ENCODE results near the gene AIFM3.
A peak's percentile ranks its signal among the peaks of the same experiment; 100 is the strongest.

The AIFM3 gene

DNA sequence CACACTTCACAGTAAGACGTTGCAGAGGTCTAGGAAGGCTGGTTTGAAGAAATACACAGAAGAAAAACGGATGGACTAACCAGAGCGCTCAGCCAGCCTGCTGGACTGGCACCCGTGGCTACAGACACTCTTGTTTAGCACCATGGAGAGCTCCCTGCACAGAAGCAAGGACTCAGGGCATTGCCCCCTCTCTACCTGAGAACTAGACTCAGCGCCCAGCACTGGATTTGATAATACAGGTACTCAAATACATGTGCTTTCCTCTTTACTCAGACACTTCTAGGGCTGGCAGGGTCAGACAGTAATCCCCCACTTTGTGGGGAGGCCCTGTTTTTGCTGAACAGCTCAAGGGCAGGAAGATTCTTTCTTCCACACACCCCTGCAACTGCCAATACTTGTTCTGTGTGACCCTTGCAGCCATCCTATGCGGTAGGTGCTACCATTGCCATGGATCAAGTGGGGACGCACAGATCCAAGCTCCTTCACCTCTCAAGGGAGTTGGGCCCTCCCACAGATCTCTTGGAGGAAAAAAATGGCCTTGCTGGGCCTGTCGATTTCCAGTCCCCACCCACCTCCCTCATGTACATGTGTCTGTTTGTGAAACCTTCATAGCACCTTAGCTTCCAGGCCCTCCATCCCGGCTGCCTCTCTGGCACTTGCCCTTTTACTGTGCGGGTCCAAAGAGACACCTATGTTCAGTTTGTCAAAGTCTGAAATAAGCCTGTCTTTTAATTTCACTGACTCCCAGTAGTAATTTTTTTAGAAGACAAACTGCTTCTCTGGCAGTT lies 42.8 kb downstream of the AIFM3 start:
- DNase-seq, result no peak

DNA sequence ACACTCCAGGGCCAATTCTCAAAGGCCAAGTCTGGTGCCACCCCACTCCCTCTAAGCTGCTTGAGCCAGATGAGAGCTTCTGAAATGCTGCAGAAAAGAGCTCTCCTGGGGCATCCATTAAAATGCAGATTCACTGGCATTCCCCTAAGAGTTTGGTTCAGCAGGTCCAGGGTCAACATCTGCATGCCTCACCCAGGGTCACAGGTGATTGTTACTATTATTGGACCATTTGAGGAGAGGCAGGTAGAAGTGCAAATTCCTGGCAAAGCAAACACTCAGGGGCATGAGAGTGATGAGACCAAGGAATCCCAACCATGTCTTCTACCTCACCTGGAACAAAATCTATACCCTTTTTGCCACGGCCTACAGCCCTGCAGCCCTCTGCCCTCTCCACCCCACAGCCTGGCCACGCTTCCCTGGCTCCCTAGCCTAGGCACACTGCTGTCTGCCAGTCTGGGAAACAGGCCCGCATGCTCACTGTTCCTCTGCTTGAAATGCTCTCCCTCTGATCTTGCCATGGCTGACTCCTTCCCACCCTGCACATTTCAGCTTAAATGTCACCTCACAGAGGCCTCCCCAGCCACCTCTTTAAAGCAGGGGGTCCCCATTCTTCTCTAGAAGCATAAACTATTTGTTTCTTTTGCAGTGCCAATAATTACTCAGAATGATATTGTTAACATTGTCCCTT lies 43.5 kb downstream of the AIFM3 start:
- no peak for DNase-seq

DNA sequence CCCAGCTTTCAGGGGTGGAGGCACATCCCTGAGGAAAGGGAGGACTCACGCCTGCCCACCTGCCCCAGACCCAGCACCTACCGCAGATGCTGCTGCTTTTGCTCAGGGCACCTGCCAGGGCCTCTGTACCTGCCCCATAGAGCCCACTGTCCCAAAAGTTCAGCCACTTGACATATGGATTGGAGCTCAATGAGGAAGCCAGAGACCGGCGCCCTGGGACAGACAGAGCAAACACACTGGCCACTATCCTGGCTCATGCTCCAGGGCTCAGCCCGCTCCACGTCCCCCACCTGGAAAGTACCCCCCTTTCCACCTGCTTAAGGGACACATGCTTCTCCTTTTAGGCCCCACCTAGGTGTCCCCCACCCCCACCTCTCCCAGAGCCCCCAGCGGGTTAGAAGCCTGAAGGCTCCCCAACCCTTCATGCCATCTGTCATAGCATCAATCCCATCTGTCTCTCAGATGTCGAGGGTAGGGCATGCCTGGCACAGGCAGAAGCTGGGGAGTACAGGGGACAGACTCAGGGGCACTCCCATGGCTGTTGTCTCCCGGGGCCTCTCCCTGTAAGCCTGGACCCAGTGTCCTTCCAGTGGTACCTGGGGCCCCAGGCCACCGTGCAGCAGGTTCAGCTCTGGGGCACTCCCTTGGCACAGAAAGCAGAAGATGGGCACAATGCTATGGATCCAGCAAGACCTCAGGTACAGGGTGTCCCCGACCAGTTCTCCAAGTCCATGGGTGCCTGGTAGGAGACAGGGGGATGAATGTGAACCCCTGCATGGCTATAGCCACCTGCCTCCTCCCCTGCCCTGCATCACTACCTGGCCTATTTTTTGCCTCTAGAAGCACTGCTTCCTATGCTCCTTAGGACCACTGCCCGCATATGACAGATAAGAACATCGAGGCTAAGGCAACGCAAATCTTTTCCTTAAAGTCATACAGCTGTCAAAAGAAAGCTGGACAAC lies 45.7 kb downstream of the AIFM3 start:
- DNase-seq, result no peak

DNA sequence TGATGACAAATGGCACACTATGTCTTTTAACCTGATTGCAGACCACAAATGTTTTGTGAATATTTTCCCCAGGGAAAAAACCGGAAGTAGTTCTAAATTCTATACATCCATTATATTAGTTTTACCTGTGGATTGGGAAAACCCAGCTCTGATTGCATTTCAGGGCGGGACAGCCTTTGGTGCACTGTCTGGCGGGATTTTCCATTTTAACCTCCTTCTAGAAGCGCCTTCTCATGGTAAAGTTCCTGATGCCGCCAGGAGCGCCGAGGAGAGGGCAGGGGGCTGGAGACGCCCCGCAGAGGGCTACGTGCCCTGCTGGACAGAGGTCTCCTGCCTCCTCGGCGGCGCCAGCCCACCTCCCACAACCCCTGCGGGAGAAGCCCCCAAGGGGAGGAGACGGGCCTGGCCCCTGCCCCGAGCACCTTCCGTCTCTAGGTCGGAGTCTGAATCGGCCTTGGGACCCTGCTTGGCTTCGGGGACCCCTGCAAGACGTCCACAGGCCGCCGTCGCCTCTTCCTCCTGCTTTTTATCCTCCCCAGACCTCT lies 46.7 kb downstream of the AIFM3 start:
- DNase-seq, result no peak

DNA sequence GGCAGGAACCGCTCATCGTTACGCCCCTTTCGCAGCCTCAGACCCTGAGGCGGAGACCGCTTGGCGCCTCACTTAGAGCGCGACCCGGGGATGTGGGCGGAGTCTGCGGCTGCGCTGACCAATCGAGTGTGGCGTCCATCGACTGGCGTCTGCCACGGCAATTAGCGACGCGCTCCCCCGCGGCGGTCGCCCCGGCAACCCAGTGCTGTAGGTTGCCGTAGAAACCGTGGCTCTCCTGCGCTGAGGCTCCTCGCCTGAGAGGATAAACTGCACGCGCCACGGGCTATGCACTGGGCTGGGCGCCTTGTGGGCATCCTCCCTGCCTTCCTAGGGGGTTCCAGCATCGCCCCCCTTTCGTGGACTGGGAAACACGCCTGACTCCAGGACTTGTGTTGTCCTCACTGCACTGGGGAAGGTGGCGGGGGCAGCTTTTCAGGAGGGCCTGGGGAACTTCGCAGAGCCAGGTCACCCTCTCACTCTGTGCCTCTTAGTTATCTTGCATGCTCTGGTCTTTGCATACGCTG lies 47.2 kb downstream of the AIFM3 start:
- DNase-seq, result peak; percentile 78

DNA sequence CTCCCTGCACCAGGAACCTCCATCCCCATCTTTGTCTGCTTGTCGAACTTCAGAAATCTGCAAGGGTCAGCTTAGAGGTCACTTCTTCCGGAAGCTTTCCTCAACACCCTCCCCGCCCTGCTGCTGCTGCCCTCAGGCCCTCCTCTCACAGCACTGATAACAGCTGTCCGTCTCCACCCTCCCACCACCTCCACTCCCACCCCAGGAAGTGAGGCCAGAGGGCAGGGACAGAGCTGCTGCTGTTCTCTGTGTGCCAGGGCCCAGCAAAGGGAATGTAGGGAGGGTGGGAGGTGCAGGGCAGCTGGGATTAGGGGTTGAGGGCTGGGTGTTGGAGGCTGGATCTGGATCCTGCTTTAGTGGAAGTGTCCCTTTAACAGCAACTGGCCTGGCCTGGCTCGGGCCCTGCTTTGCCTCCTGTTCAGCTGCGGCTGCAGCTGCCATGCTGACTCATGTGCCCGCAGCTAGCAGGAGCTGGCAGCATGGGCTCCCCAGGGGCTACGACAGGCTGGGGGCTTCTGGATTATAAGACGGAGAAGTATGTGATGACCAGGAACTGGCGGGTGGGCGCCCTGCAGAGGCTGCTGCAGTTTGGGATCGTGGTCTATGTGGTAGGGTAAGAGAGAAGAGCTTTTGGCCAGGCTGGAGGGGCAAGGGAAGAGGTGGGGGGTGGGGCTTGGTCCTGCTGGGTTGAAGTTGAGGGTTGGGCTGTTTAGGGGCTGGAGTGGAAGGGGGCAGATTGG lies 47.8 kb downstream of the AIFM3 start, which contains the start of gene P2RX6:
P2RX6 (plus strand) TSS at position 440 of the 740 bp plus-strand sequence; CDS start at position 450, 10 bp downstream.
- no peak for DNase-seq

DNA sequence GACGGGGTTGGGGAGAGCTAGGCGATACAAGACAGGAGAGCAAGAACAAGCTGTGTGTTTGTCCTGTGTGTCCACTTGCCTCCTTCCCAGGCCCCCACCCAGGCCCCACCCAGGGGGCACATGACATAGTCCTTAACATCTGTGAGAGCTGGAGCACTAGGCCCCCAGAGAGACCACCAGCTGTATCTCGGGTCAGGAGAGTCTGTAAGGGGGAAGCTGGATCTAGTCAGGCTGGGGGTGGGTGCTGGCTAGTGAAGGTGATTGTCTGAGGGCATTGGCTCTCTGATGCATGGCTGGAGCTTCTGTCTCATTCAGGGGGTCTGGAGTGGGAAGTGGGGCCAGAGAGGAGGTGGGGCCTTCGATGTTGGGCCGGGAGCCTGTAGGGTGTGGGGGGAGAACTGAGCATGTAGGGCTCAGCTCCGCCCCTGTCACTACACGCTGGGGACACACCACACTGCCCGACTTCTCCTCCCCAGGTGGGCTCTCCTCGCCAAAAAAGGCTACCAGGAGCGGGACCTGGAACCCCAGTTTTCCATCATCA lies 48.5 kb downstream of the AIFM3 start:
- no peak for DNase-seq

DNA sequence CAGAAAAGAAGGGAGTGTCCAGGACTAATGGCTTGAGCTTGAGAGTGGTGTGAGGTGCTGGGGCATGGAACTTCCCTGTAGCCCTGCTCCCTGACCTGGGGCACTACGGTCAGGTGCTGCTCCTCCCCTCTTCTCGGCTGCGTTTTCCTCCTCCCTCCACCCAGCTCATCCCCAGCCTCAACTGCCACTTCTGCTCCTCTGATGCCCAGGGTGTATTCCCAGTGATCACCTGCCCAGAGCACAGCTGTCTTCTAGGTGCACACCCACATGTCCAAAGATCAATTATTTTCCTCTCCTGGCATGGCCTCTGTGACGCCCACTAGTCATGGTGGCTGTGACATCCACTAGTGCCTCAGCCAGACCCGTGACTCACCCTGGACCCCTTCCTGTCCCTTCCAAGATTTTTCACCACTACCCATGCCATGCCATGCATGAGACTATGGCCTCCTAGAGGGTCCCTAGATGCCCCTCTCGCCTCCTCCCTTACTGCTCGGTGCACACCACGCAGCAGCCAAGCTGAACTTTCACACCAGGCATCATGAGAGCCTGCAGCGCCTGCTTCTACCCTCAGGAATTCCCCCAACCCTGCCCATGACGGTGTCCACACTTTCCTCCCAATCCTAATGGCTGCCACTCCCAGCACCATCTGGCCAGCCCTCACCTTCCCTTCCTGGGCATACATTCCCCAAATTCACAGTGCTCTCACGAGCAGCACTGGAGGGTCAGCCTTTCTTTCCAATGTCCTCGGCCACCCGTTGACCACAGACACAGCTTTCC lies 49.8 kb downstream of the AIFM3 start:
- DNase-seq, result no peak

DNA sequence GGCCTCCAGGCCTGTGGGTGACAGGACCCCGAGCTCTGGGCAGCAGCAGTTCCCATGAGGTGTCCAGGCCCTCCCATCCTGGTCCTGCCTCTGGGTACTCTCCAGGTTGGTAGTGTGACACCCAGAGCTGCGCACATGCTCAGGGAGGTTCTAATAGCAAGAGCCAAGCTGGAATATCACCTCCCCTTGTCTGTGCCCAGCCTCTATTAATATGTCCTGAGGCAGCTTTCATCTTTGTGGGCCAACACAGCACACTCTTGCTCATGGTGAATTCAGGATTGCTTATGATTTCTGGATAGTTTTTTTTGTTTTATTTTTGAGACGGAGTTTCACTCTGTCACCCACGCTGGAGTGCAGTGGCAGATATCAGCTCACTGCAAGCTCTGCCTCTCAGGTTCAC lies 51.3 kb downstream of the AIFM3 start:
- DNase-seq, result no peak

DNA sequence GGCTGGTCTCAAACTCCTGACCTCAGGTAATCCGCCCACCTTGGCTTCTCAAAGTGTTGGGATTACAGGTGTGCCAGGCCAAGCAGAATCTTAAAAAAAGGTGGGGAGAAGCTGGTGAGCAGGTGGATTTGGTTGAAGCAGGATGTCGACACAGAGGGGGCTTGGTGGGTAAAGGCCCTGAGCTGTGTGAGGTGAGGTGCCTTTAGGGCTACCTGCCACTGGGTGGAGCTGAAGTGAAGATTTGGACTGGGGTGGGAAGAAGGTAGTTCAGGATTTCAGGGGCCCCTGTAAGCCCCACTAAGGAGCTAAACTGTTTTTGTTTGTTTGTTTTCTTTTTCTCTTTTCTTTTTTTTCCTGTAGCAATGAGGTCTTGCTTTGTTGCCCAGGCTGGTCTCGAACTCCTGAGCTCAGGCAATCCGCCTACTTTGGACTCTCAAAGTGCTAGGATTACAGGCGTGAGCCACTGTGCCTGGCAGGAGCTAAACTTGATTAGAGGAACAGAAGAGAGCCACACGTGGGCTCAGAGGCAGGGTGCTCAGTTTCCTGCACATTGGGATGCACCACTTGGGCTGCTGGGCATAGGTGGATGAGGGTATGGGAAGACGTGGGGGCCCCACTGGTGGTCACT lies 53.9 kb downstream of the AIFM3 start:
- peak; percentile 2 for DNase-seq

DNA sequence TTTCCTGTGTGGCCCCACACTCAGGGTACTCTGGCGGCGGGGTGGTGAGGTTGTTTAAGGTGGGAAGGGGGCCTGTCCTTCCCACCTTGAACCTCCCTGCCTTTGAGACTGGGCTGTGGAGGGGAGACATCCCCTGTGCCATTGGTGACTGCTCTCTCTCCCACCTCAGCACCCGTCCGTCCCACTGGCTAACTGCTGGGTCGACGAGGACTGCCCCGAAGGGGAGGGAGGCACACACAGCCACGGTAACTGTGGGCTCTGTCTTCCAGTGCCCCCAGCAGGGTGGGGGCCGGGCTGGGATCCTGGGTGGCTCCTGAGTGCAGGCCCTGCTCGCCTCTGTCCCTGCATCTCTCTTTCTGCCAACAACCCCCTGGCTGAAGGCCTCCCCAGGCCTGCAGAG lies 55.5 kb downstream of the AIFM3 start:
- DNase-seq, result no peak

DNA sequence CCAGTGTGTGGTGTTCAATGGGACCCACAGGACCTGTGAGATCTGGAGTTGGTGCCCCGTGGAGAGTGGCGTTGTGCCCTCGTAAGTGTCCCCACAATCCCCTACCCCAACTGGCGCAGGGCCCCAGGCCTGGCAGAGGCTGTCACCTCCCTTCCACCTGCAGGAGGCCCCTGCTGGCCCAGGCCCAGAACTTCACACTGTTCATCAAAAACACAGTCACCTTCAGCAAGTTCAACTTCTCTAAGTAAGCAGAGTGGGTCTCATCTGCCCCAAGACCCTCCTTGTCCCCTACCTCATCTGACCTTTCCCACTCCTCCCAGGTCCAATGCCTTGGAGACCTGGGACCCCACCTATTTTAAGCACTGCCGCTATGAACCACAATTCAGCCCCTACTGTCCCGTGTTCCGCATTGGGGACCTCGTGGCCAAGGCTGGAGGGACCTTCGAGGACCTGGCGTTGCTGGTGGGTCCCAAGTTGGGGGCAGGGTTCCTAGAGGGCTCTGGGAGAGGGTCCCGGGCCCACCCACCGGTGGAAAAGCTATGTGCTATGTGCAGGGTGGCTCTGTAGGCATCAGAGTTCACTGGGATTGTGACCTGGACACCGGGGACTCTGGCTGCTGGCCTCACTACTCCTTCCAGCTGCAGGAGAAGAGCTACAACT lies 56.0 kb downstream of the AIFM3 start:
- no peak for DNase-seq

DNA sequence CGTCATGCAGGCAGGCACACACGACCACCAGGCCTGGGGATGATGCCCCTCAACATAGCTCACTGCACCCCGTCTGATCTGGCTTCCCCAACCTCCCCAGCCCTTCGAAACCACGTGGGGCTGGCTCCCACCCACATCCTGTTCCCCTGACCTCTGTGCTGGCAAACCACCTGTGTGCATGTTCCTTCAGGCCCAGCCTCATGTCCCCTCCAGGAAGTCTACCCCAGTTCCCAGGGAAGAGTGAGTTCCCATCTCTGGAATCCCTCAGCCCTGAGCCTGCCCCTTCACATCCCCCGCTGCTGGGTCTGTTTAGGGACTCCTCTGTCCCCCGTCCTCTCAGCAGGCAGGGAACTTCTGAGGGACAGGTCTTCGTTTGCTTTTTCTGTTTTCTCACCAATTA lies 58.2 kb downstream of the AIFM3 start:
- no peak for DNase-seq

DNA sequence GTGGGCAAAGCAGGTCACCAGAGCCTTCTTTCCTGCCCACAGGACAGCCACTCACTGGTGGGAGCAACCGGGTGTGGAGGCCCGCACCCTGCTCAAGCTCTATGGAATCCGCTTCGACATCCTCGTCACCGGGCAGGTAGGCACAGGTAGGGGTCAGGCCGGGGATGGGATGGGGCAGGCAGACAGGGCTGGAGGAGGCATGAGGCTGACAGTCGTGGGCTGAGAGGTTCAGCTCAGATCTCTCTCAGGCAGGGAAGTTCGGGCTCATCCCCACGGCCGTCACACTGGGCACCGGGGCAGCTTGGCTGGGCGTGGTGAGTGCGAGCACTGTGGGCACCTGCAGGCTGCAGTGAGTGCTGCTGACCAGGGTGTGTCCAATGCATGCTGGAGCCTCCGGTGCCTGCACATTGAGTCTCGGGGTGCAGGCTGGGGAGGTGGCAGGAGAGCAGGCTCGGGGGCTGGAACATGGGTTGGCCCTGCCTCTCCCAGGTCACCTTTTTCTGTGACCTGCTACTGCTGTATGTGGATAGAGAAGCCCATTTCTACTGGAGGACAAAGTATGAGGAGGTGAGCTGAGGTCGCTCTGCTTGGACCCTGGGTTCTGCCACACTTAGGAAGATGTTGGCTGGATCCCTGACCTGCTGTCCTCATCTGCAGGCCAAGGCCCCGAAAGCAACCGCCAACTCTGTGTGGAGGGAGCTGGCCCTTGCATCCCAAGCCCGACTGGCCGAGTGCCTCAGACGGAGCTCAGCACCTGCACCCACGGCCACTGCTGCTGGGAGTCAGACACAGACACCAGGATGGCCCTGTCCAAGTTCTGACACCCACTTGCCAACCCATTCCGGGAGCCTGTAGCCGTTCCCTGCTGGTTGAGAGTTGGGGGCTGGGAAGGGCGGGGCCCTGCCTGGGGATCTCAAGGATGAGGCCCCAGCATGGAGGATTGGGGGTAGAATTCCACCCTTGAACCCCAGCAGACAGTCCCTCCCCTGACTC lies 59.0 kb downstream of the AIFM3 start:
- no peak for DNase-seq

DNA sequence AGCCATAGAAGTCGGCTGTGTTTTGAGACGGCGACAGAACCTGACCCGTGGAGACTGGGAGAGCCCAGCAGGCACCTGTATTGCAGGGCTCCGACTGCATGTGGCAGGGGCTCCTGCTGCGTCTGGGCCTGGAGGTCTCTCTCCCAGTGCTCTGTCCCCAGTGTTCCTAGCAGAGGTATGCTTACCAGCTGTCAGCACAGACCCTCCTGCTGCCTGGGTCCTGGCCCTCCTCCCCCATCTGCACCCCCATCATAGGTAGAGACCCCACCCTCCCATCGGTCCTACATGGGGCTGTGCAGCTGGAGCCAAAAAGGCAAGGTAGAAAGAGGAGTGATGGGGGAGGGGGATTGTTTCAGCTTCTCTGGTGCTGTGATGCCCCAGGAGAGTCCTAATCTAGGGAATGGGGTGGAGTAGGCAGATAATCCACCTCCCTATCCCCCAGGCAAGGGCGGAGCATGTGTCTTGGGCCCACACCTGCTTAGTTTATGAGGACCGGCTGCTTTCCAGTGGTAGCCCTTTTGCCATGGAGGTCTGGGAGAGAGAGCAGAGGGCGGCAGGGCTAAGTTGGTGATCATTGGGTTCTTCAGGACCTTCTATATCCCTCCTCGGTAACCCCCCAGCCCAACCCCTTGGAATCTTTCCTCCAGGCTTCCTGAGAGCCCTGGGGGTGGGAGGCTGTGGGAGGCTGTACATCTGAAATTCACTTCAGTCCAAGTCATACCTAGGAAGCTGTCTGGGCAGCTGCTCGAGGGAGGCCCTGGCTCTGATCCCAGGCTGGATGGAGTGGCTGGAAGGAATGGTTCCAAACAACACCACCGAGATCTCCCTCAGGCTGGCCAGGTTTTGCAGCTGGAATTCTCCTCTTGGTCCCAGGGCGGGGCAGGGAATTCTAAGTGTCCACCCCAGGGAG lies 60.0 kb downstream of the AIFM3 start:
- DNase-seq, result no peak

DNA sequence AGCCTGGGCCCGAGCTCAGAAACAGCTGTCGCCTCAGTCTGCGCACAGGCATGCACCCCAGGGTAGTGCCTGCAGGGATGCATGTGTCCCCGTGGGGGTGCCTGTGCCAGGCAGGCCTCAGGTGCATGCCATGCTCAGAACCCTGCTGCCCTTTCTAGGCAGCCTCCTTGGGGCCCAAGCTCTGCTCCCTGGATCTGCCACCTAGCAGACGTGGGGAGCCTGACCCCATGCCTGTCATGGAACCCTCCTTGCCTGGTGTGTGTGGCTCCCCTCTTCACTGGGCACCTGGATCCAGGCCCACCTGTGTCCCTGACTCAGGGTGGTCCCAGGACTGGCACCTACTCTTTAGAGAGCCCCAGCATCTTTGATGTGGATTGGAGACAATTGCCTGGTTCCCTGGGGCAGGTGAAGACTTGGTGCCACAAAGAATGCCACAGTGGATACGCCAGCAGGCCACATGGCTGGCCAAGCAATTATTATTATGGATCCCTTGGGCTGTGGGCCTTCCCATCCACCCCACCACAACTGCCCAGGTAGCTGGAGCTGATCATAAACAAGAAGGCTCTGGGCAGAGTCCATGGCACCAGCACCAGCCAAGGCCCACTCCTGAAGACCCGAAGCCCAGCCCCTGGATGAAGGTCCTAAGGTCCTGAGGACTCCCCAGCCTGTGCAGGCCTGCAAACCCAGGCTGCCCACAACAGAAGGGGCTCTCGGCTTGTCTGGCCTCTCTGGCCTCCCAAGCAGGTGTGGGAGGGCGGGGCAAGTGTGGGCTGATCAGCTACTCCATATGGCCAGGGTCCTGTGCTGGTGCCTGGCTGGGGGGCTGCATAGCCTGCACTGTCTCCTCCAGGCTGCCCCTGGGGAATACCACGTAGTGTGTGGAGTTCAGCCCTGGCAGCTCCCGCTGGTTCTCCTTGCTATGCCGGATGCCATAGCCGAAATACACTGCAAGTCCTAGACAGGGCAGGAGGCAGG lies 61.5 kb downstream of the AIFM3 start:
- no peak for DNase-seq

Data from NCI-H748 treated with DMSO at 0.1 percent for 48 hours (cell line).